SJCRH30 (cell line): ENCODE measurements around the gene MYH14. TPM values are rescaled to one million over a fixed set of nuclear protein-coding genes. Genes with fewer than 3 reads are reported as not detected.

Experiments
- DNase-seq, 2 experiments: peaks; one replicate each; pipeline ENCODE4 v3.0.0-alpha.2; 2015 to 2020
- H3K27ac ChIP-seq: fragments of 250-450 bp; sonication (Bioruptor Pico); 2 replicates; pipeline ENCODE4 v1.5.1; 2020; ENCODE audit warnings: mild to moderate bottlenecking, moderate library complexity
- H3K27me3 ChIP-seq: fragments of 250-450 bp; sonication (Bioruptor Pico); 2 replicates; pipeline ENCODE4 v1.5.1; 2020; ENCODE audit warnings: mild to moderate bottlenecking, moderate library complexity
- H3K36me3 ChIP-seq: fragments of 250-450 bp; sonication (Bioruptor Pico); 2 replicates; pipeline ENCODE4 v1.5.1; 2020; ENCODE audit warnings: mild to moderate bottlenecking, moderate library complexity
- H3K4me1 ChIP-seq: fragments of 250-450 bp; sonication (Bioruptor Pico); 2 replicates; pipeline ENCODE4 v1.5.1; 2020; ENCODE audit warnings: mild to moderate bottlenecking, moderate library complexity
- H3K4me3 ChIP-seq: fragments of 250-450 bp; sonication (Bioruptor Pico); 2 replicates; pipeline ENCODE4 v1.5.1; 2020; ENCODE audit warnings: mild to moderate bottlenecking, moderate library complexity
- H3K9me3 ChIP-seq: fragments of 250-450 bp; sonication (Bioruptor Pico); replicated peaks from 2 replicates; pipeline ENCODE4 v1.5.1; 2020; ENCODE audit warnings: mild to moderate bottlenecking, moderate library complexity
- total RNA-seq: library from RNA; depleted of rRNA; stranded (reverse); fragments of >200 nt; shearing (Covaris generic); gene quantifications from 2 replicates; pipeline ENCODE4 v1.2.3, GENCODE V29; 2014

MYH14 gene
- total RNA-seq, 1 experiment from 2014 or later: 25.7 TPM

DNA sequence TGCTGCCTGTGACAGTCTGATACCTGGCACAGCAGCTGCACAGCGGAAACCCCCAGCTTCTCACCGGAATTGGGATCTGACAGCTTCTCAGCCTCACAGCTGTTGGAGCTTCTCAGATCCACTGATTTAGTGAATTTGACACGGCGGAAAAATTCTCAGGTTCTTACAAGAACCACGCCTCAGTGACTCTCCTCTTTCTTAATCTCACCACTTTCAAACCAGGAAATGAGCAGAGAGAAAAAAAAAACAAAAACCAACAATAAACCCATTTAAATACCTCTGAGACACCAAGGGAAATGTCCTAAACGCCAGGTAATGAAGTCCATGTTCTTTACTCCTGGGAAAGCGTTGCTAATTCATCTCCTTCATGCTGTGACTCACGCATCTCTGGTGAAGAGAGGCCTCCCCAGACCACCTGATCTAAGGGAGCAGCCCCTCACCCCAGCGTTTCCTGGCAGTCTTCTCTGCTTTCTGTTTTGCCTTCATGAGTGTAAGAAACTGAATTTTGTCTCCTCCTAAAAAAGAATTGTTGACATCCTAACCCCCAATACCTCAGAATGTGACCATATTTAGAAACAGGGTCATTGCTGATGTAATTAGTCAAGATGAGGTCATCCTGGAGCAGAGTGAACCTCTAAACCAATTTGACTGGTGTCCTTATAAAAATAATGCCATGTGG is 24.4 kb upstream of the MYH14 start:
- no peaks in the 10 kb centered on the region; the same call in 1 of the 2 replicates for H3K9me3 ChIP-seq
- no peaks in the 10 kb centered on the region for H3K27me3 ChIP-seq
- H3K4me1 ChIP-seq: peaks cover 33% of the 10 kb centered on the region
- DNase-seq: peak; percentile 96 to 99
- H3K36me3 ChIP-seq: no peaks in the 10 kb centered on the region
- H3K4me3 ChIP-seq: peak overlapping the region; percentile 32; the same call in 1 of the 2 replicates
- peak overlapping the region; percentile 100 for H3K27ac ChIP-seq

DNA sequence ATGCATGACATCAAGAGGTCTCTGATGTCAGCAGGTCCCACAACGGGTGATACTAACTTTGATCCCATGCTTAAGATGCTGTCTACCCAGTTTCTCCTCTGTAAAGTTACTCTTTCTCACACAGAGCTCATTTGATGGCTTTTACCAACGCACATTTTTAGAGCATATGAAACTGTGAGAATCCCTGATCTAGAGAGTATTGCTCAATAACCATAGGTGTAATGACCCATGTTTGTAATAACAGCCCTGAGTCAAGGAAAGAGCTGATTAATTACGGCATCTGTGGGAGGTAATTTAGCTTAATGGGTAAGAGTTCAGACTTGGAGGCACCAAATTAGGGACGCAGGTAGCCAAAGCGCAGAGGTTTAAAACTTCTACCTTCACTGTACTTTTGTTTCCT is 22.3 kb upstream of the MYH14 start:
- no peak for DNase-seq
- Histone ChIP-seq H3K36me3 (no peaks in the 10 kb centered on the region), H3K27me3 (no peaks in the 10 kb centered on the region), H3K27ac (no peak overlapping the region; the same call in 1 of the 2 replicates), H3K4me1 (peaks cover 33% of the 10 kb centered on the region), H3K9me3 (no peaks in the 10 kb centered on the region; the same call in 1 of the 2 replicates), H3K4me3 (no peak overlapping the region)

DNA sequence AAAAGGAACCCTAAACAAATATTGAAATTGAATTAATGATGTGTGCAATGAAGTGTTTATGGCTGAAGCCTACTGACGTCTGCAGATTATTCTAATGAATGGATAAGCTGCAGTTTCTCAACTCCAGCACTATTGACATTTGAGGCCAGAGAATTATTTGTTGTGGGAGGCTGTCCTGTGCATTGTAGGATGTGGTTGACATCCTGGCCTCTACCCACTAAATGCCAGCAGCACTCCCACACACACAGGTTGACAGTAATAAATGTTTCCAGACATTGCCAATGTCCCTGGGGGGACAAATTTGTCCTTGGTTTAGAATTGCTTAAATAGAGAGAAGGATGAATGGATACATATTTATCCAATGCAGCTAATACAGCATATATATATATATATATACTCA is 19.2 kb upstream of the MYH14 start:
- Histone ChIP-seq H3K9me3 (no peaks in the 10 kb centered on the region), H3K27ac (no peak overlapping the region), H3K4me3 (no peak overlapping the region), H3K36me3 (no peaks in the 10 kb centered on the region), H3K4me1 (peaks cover 23% of the 10 kb centered on the region), H3K27me3 (no peaks in the 10 kb centered on the region)
- DNase-seq: no peak

DNA sequence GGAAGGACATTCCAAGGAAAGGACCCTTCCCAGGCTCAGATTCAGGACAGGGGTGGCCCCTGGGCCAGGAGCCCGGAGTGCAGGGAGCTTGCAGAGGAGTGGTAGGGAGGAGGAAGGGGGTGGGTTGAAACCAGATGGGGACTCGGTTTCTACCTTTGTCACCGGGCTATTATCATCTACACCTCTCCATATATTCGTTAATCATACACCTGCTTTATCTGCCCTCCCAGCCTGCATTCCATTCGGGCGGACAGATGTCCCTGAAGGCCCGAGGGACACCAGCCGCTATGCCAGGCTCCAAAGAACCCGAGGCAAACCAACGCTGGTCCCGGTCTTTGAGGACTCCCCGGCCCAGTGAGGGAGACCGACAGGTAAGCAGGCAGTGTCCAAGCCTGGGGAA is 15.5 kb upstream of the MYH14 start:
- no peaks in the 10 kb centered on the region for H3K9me3 ChIP-seq
- H3K36me3 ChIP-seq: no peaks in the 10 kb centered on the region

DNA sequence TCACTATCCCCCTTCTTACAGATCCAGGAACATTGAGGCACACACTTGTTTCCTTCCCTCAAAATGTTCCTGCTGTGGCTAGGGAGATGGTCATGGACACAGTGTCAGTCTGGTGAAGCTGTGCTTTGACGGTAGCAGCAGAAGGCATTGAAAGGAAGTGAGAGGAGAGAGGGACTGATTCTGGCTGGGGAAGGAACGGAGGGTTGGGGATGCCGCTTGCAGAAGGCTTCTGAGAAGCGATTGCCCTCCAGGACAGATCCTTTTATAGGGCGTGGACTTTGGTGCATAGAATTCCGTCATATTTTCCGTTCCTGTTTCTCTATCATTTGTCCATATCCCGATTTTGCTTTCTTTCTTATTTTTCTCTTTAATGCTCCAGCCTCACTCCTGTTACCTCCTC is 14.1 kb upstream of the MYH14 start:
- no peaks in the 10 kb centered on the region for H3K36me3 ChIP-seq
- no peak overlapping the region for H3K27ac ChIP-seq
- no peaks in the 10 kb centered on the region for H3K27me3 ChIP-seq
- DNase-seq: no peak
- no peak overlapping the region for H3K4me3 ChIP-seq
- H3K4me1 ChIP-seq: peaks cover 11% of the 10 kb centered on the region
- H3K9me3 ChIP-seq: no peaks in the 10 kb centered on the region

More for the DNA sequence above, 15.5 kb upstream of the MYH14 start:
- no peak overlapping the region for H3K4me3 ChIP-seq
- peaks cover 16% of the 10 kb centered on the region for H3K4me1 ChIP-seq
- H3K27ac ChIP-seq: no peak overlapping the region
- no peaks in the 10 kb centered on the region for H3K27me3 ChIP-seq
- DNase-seq: no peak

DNA sequence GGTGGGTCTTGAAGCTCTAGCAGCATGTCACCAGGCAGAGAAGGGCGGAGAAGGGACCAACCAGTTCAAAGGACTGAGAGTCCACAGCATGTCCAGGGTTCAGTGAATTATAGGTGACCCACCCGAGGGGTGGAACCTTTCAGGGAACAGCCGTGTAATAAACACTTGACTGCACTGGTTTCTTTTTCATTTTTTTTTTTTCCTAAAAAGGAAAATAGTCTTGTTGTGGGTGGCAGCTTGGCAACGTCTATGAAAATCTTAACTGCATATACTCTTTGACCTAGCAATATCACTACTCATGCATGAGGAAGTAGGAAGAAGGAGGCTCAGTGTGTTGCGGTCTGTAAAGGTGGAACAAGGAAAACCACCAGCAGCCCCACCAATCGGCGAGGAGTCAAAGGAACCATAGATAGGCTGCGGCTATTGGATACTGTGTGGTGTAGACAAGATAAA is 13.0 kb upstream of the MYH14 start:
- Histone ChIP-seq H3K27me3 (no peaks in the 10 kb centered on the region), H3K27ac (no peak overlapping the region), H3K9me3 (no peaks in the 10 kb centered on the region), H3K4me1 (peaks cover 11% of the 10 kb centered on the region), H3K36me3 (no peaks in the 10 kb centered on the region), H3K4me3 (no peak overlapping the region)
- no peak for DNase-seq

DNA sequence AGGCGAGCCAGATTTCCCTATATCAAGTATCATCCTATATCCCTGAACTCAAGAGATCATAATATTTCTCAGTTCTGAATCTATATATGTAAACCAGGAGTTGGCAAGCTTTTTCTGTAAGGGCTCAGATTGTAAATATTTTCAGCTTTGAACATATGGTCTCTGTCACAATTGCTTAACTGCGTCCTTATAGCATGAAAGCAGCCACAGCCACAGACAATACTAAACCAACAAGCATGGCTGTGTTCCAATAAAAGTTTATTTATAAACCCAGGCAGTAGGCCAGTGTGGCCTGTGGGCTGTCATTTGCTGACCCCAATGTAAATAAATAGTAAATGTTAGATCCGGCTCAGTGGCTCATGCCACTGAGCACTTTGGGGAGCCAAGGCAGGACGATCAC is 12.2 kb upstream of the MYH14 start:
- Histone ChIP-seq H3K4me3 (no peak overlapping the region), H3K27ac (no peak overlapping the region), H3K4me1 (peaks cover 11% of the 10 kb centered on the region), H3K36me3 (no peaks in the 10 kb centered on the region), H3K27me3 (no peaks in the 10 kb centered on the region), H3K9me3 (no peaks in the 10 kb centered on the region)
- DNase-seq: peak; percentile 41 to 63

DNA sequence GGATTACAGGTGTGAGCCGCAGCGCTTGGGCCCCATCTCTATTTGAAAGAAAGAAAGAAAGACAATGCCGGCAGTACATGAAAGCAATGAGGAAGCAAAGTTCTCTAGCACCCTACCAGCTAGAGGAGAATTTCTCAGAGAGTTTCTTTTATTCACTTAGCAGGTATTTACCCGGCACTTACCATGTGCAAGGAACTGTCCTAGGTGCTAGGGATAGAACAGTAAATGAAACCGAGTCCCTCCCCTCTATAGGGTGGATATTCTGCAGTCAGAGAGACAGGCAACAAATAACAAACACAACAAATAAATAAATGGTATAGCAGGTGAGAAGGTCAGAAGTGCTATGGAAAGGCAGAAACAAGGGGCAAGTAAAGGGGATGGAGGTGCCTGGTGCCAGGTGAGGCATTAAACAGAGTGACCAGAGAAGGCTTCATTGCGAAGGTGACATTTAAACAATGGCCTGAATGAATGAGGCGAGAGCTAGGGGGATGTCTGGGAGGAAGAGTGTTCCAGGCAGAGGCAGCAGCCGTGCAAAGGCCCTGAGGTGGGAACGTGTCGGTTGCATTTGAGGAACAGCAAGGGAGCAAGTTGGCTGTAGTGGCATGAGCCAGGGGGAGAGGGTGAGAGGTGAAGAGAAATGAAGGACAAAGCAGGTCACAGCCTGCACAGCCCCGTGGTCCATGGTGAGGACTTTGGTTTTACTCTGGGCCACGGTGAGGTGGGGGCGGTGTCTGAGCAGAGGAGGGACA is 10.8 kb upstream of the MYH14 start:
- Histone ChIP-seq H3K36me3 (no peaks in the 10 kb centered on the region), H3K27me3 (no peaks in the 10 kb centered on the region), H3K27ac (no peak overlapping the region), H3K4me1 (peaks cover 11% of the 10 kb centered on the region), H3K4me3 (no peak overlapping the region), H3K9me3 (no peaks in the 10 kb centered on the region)
- no peak for DNase-seq

DNA sequence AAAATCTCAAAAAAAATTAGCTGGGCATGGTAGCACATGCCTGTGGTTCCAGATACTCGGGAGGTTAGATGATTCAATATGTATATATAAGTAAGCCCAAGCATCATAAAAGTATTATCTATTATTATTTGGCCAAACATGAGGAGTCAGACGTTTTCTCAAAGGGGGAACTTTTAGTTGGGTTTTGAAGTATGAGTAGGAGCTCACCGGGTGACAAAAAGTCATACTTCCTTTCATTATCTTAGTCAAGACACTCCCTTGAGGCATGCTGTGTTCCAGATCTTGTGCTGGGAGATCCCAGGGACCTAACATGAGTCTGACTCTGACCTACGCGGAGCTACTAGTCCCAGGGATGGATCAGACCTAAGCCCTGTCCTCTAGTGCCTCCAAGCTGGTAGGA is 8.2 kb upstream of the MYH14 start:
- no peak for DNase-seq
- Histone ChIP-seq H3K36me3 (no peaks in the 10 kb centered on the region), H3K4me1 (peaks cover 29% of the 10 kb centered on the region), H3K27ac (no peak overlapping the region), H3K9me3 (no peaks in the 10 kb centered on the region), H3K4me3 (no peak overlapping the region), H3K27me3 (no peaks in the 10 kb centered on the region)

DNA sequence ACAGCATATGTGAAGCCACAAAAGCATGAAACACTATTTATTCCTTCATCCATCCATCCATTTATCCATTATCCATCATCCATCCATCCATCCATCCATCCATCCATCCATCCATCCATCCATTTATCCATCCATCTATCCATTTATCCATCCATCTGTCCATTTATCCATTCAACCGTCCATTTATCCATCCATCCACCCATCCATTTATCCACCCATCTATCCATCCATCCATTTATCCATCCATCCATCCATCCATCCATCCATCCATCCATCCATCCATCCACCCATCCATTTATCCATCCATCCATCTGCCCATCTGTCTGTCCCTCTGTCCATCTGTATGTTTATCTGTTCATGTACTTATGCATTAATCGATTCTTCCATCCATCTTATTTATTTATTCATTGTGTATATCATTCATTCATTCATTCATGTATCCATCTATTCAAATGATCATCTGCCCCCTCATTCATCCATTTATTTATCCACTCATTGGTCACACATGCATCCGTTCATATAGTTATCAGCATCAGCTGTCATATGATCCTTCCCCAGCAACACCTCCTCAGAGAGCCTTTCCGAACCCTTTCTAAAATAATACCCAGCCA is 7.0 kb upstream of the MYH14 start:
- Histone ChIP-seq H3K4me1 (peaks cover 21% of the 10 kb centered on the region), H3K36me3 (no peaks in the 10 kb centered on the region), H3K27ac (no peak overlapping the region), H3K9me3 (no peaks in the 10 kb centered on the region), H3K27me3 (no peaks in the 10 kb centered on the region), H3K4me3 (no peak overlapping the region)
- DNase-seq: no peak

DNA sequence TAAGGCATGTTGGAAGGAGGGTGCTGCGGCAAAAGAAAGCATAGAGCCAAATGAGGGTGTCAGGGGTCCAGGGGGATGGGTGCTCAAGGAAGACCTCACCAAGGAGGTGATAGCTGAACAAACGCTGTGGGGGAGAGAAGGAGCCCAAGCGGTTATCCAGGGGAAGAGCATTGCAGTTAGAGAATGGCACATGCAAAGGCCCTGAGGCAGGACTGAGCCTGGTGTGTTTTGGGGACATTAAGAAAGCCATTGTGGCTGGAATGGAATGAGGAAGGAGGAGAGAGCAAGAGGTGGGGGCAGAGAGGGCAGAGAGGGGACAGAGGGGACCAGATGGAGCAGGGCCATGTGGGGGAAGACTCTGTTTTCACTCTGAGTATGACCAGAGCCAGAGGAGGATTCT is 6.1 kb upstream of the MYH14 start:
- peak in 1 of 2 experiments; percentile 21 for DNase-seq

DNA sequence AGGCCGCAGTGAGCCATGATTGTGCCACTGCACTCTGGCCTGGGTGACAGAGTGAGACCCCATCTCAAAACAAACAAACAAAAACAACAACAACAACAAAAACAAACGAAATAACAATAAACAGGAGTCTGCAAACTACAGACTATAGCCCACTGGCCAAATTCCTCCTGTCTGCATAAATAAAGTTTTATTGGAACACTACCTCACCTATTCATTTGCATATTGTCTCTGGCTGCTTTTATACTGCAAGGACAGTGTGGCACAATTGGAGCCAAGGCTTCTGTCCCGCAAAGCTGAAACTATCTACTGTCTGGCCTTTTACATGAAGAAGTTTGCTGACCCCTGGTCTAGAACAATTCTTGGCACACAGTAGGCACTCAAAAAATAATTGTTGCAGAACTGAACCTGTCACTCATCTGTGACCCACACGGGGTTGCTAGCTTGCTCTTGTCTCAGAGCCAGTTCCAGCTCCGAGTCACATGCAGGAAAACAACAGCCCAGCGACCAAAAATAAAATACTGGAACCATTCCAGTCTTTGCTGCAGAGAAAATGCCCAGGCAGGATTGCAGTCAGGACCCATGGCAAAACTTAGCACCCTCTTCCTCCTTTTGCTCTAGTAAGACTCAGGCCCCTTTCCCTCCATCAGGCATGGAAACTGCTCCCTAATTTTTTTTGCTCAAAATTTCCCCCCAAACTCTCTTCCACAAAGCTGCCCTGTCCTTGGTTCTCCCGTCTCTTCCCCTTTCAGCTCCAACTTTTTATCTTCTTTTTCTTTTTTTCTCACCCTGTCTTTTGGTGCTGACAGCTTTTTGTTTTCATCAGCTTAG is 4.8 kb upstream of the MYH14 start:
- peaks cover 22% of the 10 kb centered on the region for H3K4me1 ChIP-seq
- H3K9me3 ChIP-seq: no peaks in the 10 kb centered on the region
- peak in 1 of 2 experiments; percentile 40 for DNase-seq
- no peaks in the 10 kb centered on the region for H3K27me3 ChIP-seq
- no peak overlapping the region; the same call in 1 of the 2 replicates for H3K27ac ChIP-seq
- no peaks in the 10 kb centered on the region for H3K36me3 ChIP-seq
- H3K4me3 ChIP-seq: no peak overlapping the region

More for the DNA sequence above, 6.1 kb upstream of the MYH14 start:
- Histone ChIP-seq H3K4me1 (peaks cover 18% of the 10 kb centered on the region), H3K27me3 (no peaks in the 10 kb centered on the region), H3K27ac (no peak overlapping the region), H3K9me3 (no peaks in the 10 kb centered on the region), H3K36me3 (no peaks in the 10 kb centered on the region), H3K4me3 (no peak overlapping the region)

DNA sequence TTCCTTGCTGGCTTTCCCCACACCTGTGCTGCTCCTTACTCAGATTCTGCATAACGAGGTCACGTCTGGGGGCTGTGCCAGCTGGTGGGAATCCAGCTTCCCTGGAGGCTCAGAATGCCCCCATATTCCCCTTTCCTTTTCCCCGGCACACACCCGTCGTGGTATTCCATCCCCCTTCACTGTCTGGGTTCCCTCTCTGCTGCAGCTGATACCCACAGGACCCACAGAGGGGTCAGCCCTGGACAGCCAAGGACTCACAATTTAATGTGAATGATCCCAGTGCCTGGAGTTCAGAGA is 4.2 kb upstream of the MYH14 start:
- H3K36me3 ChIP-seq: no peaks in the 10 kb centered on the region
- H3K27me3 ChIP-seq: no peaks in the 10 kb centered on the region
- peaks cover 22% of the 10 kb centered on the region for H3K4me1 ChIP-seq
- DNase-seq: peak; percentile 47 to 66
- peak overlapping the region; percentile 4; the same call in 1 of the 2 replicates for H3K27ac ChIP-seq
- H3K4me3 ChIP-seq: no peak overlapping the region
- H3K9me3 ChIP-seq: no peaks in the 10 kb centered on the region

DNA sequence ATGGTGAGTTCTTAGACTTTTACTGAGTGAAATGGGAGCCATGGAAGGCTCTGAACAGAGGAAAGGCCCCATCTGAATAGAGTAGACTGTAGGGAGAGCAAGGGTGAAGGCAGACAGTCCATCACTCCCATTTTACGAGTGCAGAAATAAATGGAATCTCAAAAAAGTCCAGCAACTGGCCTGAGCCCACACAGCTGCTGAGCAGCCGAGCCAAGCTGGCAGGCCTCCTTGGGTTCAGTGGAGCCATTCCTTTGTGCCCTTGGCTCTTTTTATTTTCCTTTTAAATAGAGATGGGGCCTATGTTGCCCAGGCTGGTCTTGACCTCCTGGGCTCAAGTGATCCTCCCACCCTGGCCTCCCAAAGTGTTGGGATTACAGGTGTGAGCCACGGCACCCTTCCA is 1.0 kb upstream of the MYH14 start:
- no peaks in the 10 kb centered on the region for H3K9me3 ChIP-seq
- peaks cover 22% of the 10 kb centered on the region for H3K4me1 ChIP-seq
- H3K4me3 ChIP-seq: no peak overlapping the region; the same call in 1 of the 2 replicates
- no peak for DNase-seq
- H3K27me3 ChIP-seq: no peaks in the 10 kb centered on the region
- H3K27ac ChIP-seq: peak overlapping the region; percentile 60; the same call in 1 of the 2 replicates
- no peaks in the 10 kb centered on the region for H3K36me3 ChIP-seq

DNA sequence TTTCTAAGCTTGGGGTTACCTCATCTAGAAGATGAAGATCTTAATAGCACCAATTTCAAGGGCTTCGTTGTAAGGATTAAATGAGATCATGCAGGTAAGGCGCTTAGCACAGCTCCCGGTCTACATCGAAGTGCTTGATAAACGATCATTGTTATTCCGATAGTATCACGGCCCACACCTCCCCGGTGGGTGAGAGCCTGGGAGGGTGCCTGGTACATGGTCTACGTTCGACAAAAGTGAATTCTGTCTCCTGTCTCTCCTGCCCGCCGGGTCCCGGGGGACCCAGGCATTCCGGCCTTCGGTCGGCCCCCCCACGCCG is 501 bp upstream of the MYH14 start:
- DNase-seq: no peak
- Histone ChIP-seq H3K27me3 (no peaks in the 10 kb centered on the region), H3K36me3 (no peaks in the 10 kb centered on the region), H3K27ac (peak overlapping the region; percentile 60), H3K9me3 (no peaks in the 10 kb centered on the region), H3K4me3 (peak overlapping the region; percentile 70), H3K4me1 (peaks cover 22% of the 10 kb centered on the region)
